Testis (tissue), 2 donors: ENCODE data around the gene KLF7.

Experiments used
- POLR2A ChIP-seq: fragments of 450-650 bp; IDR thresholded peaks from one replicate; pipeline ENCODE4 v1.6.1; 2017; ENCODE audit warnings: antibody characterized with exemption, mild to moderate bottlenecking, moderate library complexity
- TF ChIP-seq, protein P1 (sequence below), 3 experiments: fragments of 450-650 bp in 2 of 3; fragments of 200-600 bp in 1 of 3; sonication (generic) in 1 of 3; IDR thresholded peaks; one replicate each; pipeline ENCODE4 v1.5.1; 2016 to 2019; ENCODE audit warnings: antibody characterized with exemption in 3 of 3, mild to moderate bottlenecking in 2 of 3, moderate library complexity in 1 of 3

DNA sequence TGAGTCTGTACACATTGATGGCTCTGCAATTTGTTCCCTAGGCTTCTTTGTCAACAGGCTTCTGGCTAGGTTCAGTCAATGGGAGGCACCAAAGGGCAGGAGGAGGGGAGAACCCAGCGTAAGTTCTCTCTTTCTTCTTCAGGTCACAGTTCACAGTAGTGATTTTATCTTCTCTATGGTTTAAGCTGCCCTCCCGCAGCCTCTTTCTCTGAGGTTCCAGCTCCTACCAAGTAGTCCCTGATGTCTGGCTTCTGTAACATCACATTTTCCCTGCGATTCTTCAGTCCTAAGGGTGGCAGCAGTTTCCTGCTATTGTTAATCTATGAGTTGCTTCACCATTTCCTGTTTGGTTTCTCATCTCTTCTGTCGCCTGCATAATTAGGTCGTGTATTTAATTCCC is 119.0 kb downstream of the KLF7 start:
- TF ChIP-seq, protein P1, sequence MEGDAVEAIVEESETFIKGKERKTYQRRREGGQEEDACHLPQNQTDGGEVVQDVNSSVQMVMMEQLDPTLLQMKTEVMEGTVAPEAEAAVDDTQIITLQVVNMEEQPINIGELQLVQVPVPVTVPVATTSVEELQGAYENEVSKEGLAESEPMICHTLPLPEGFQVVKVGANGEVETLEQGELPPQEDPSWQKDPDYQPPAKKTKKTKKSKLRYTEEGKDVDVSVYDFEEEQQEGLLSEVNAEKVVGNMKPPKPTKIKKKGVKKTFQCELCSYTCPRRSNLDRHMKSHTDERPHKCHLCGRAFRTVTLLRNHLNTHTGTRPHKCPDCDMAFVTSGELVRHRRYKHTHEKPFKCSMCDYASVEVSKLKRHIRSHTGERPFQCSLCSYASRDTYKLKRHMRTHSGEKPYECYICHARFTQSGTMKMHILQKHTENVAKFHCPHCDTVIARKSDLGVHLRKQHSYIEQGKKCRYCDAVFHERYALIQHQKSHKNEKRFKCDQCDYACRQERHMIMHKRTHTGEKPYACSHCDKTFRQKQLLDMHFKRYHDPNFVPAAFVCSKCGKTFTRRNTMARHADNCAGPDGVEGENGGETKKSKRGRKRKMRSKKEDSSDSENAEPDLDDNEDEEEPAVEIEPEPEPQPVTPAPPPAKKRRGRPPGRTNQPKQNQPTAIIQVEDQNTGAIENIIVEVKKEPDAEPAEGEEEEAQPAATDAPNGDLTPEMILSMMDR (IDR thresholded peaks at IDR 0.05): no peak
- TF ChIP-seq POLR2A: no peak
